GM23248 (cell line): Measurements from ENCODE around the gene SARS2. TPM values are rescaled to one million over a fixed set of nuclear protein-coding genes. Genes with fewer than 3 reads are reported as not detected.
"Not testable (repeated sequence)": the region's sequence is repeated elsewhere in the genome, so short reads cannot be mapped to it uniquely, and the experiment has no call there.

Experiments
- DNase-seq: peaks from one replicate; pipeline ENCODE4 v3.0.0-alpha.2; 2015
- H2AFZ ChIP-seq: fragments of 200-600 bp; sonication (generic); 2 replicates; pipeline ENCODE4 v1.6.1; 2016; ENCODE audit warnings: antibody characterized with exemption
- H3F3A ChIP-seq: fragments of 200-600 bp; sonication (generic); 2 replicates; pipeline ENCODE4 v1.6.1; 2016; ENCODE audit warnings: mild to moderate bottlenecking, antibody characterized with exemption, mixed run types; ENCODE audit not compliant: insufficient read depth
- H3K27ac ChIP-seq: fragments of 200-600 bp; sonication (generic); 2 replicates; pipeline ENCODE4 v1.5.1; 2016; ENCODE audit warnings: mild to moderate bottlenecking
- H3K27me3 ChIP-seq: fragments of 200-600 bp; sonication (generic); replicated peaks from 2 replicates; pipeline ENCODE4 v1.6.1; 2016; ENCODE audit warnings: mild to moderate bottlenecking; ENCODE audit not compliant: insufficient read depth
- H3K36me3 ChIP-seq: fragments of 200-600 bp; sonication (generic); 2 replicates; pipeline ENCODE4 v1.6.1; 2016; ENCODE audit warnings: low read depth, mild to moderate bottlenecking
- H3K4me1 ChIP-seq: fragments of 200-600 bp; sonication (generic); 2 replicates; pipeline ENCODE4 v1.6.1; 2016; ENCODE audit warnings: mild to moderate bottlenecking; ENCODE audit not compliant: insufficient read depth
- H3K4me2 ChIP-seq: fragments of 200-600 bp; sonication (generic); one replicate; pipeline ENCODE4 v1.6.1; 2016; ENCODE audit warnings: mild to moderate bottlenecking; ENCODE audit not compliant: unreplicated experiment
- H3K4me3 ChIP-seq: fragments of 200-600 bp; sonication (generic); 2 replicates; pipeline ENCODE4 v1.5.1; 2016; ENCODE audit warnings: mild to moderate bottlenecking
- H3K79me2 ChIP-seq: fragments of 200-600 bp; sonication (generic); 2 replicates; pipeline ENCODE4 v1.6.1; 2016; ENCODE audit warnings: mild to moderate bottlenecking; ENCODE audit not compliant: insufficient read depth
- H3K9ac ChIP-seq: fragments of 200-600 bp; sonication (generic); 2 replicates; pipeline ENCODE4 v1.6.1; 2016; ENCODE audit warnings: mild to moderate bottlenecking
- H3K9me2 ChIP-seq: fragments of 200-600 bp; sonication (generic); 2 replicates; pipeline ENCODE4 v1.6.1; 2016; ENCODE audit warnings: mixed run types, mild to moderate bottlenecking, moderate library complexity; ENCODE audit not compliant: insufficient read depth
- H3K9me3 ChIP-seq: fragments of 200-600 bp; sonication (generic); one replicate; pipeline ENCODE4 v1.6.1; 2017; ENCODE audit warnings: low read depth
- H4K20me1 ChIP-seq: fragments of 200-600 bp; sonication (generic); 2 replicates; pipeline ENCODE4 v1.6.0; 2016; ENCODE audit not compliant: insufficient read depth
- EZH2 ChIP-seq: fragments of 200-600 bp; sonication (generic); IDR thresholded peaks from 2 replicates; pipeline ENCODE4 v1.6.1; 2018; ENCODE audit warnings: antibody characterized with exemption, mild to moderate bottlenecking; ENCODE audit not compliant: insufficient read depth, poor library complexity, severe bottlenecking
- EZH2phosphoT487 ChIP-seq: fragments of 200-600 bp; sonication (generic); IDR thresholded peaks from 2 replicates; pipeline ENCODE4 v1.6.1; 2018; ENCODE audit warnings: antibody characterized with exemption, moderate library complexity, mild to moderate bottlenecking, low read depth; ENCODE audit not compliant: insufficient read depth
- WGBS, 2 experiments: methylation state at CpG; one replicate each; pipeline ENCODE4 v1.1.6; 2015 to 2017; ENCODE audit warnings: low lambda C conversion rate in 2 of 2, low coverage in 1 of 2; ENCODE audit errors: missing lambda C conversion rate in 2 of 2; 5-methylcytosine and 5-hydroxymethylcytosine counted together
- in situ Hi-C: fragments of 300-500 bp; cut with MboI; formaldehyde crosslinking; loops from 2 replicates; pipeline ENCODE4 v1.15.0; 2020
- polyA plus RNA-seq: library from polyadenylated mRNA; unstranded; fragments of >200 nt; fragmentation: Nextera tagmentation; extraction: Ambion mirVana; gene quantifications from 2 replicates; pipeline ENCODE4 v1.2.1, GENCODE V29; 2016
- total RNA-seq: library from RNA; depleted of rRNA; stranded (reverse); fragments of >200 nt; shearing (Covaris generic); gene quantifications from 2 replicates; pipeline ENCODE4 v1.2.3, GENCODE V29; 2014

The SARS2 gene
- total and polyA plus RNA-seq, 2 experiments from 2014 or later: 18.4 to 33.2 TPM

- Histone ChIP-seq H3K79me2 (peaks cover 50% of the 10 kb centered on the region), H3K36me3 (0 out of 2 replicates have a peak, but pooled peaks cover 7% of the 10 kb centered on the region), H3K4me1 (0 out of 2 replicates have a peak, but pooled peaks cover 5% of the 10 kb centered on the region), H3F3A (peaks cover 11% of the 10 kb centered on the region), H3K4me3 (no peak overlapping the region), H3K27ac (no peak overlapping the region), H3K4me2 (no peak overlapping the region), H4K20me1 (no peaks in the 10 kb centered on the region), H3K9me2 (no peaks in the 10 kb centered on the region), H3K9ac (no peak overlapping the region), H2AFZ (no peak overlapping the region), H3K9me3 (no peaks in the 10 kb centered on the region), H3K27me3 (no peaks in the 10 kb centered on the region)
- no peak for TF ChIP-seq EZH2
- TF ChIP-seq EZH2phosphoT487: no peak
- in situ Hi-C loops: no loop called here
- peak; percentile 53 for DNase-seq
- WGBS, 2 experiments: 66 to 73% methylated on average over 12 of the region's 12 CpGs
Observed at GRCh38 chr19:38970664-38971532, 40.3 kb upstream of the SARS2 start.

GRCh38 chr19:38966149-38966548 is 35.6 kb upstream of the SARS2 start:
- H3K27me3 ChIP-seq, H3K4me2 ChIP-seq, H3K4me3 ChIP-seq, H3K9ac ChIP-seq, DNase-seq, H4K20me1 ChIP-seq, H3K9me2 ChIP-seq, H3K27ac ChIP-seq, H3K4me1 ChIP-seq, H3F3A ChIP-seq, H3K36me3 ChIP-seq, H2AFZ ChIP-seq, H3K9me3 ChIP-seq, in situ Hi-C loops: not testable (repeated sequence)
- WGBS, 2 experiments: 89 to 93% methylated on average over 5 of the region's 5 CpGs
- peaks cover 24% of the 10 kb centered on the region for H3K79me2 ChIP-seq

DNA sequence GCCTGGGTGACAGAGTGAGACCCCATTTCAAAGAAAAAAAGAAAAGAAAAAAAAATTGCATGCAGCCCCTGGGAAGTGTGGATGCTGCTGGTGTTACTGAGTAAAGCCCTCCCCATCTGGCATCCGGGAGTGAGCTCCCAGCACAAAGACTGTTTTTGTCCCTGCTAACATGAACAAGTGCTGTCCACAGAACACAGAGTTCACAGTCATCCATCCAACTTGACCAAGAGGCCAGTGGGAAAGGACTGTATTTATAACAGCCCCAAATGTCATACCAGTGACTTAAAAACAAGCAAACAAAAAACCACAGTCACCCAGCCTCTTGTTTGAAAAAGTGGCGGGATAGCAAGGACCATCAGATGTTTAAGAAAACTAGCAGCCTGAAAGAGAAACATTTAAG is 34.2 kb upstream of the SARS2 start:
- H3K9me2 ChIP-seq: no peaks in the 10 kb centered on the region
- H3K79me2 ChIP-seq: peaks cover 10% of the 10 kb centered on the region; the same call in 1 of the 2 replicates
- no peaks in the 10 kb centered on the region for H3K27me3 ChIP-seq
- DNase-seq: no peak
- TF ChIP-seq EZH2phosphoT487: no peak
- no peak for TF ChIP-seq EZH2
- peaks cover 8% of the 10 kb centered on the region; the same call in 1 of the 2 replicates for H3F3A ChIP-seq
- WGBS, 2 experiments: 95 to 100% methylated on average over 2 of the region's 2 CpGs
- H3K9me3 ChIP-seq: no peaks in the 10 kb centered on the region
- H3K4me3 ChIP-seq: no peak overlapping the region
- H3K4me1 ChIP-seq: 0 out of 2 replicates have a peak, but pooled peaks cover 5% of the 10 kb centered on the region
- in situ Hi-C loops: no loop called here
- no peak overlapping the region for H3K4me2 ChIP-seq
- H3K9ac ChIP-seq: no peak overlapping the region
- H2AFZ ChIP-seq: no peak overlapping the region
- no peak overlapping the region for H3K27ac ChIP-seq
- 0 out of 2 replicates have a peak, but pooled peaks cover 7% of the 10 kb centered on the region for H3K36me3 ChIP-seq
- H4K20me1 ChIP-seq: no peaks in the 10 kb centered on the region

DNA sequence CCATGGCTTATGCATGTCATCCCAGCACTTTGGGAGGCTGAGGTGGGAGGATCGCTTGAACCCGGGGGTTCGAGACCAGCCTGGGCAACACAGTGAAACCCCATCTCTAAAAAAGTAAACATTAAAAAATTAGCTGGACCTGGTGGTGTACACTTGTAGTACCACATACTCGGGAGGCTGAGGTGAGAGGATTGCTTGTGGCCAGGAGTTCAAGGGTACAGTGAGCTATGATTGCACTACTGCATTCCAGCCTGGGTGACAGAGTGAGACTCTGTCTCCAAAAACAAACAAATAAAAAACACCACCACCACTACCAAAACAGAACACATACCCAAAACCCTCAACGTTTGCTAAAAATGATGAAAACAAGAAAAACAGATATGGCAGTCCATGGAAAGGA is 29.1 kb upstream of the SARS2 start:
- no peak overlapping the region for H3K4me3 ChIP-seq
- no peaks in the 10 kb centered on the region for H3K4me1 ChIP-seq
- peaks cover 8% of the 10 kb centered on the region; the same call in 1 of the 2 replicates for H3F3A ChIP-seq
- H3K9me2 ChIP-seq: no peaks in the 10 kb centered on the region
- WGBS, 2 experiments: 73 to 80% methylated on average over 5 of the region's 5 CpGs
- TF ChIP-seq EZH2phosphoT487 (no peak), EZH2 (no peak)
- no peaks in the 10 kb centered on the region for H3K79me2 ChIP-seq
- no peaks in the 10 kb centered on the region for H3K9me3 ChIP-seq
- in situ Hi-C loops: no loop called here
- H3K27me3 ChIP-seq: no peaks in the 10 kb centered on the region
- H3K9ac ChIP-seq: no peak overlapping the region
- H3K4me2 ChIP-seq: no peak overlapping the region
- H4K20me1 ChIP-seq: no peaks in the 10 kb centered on the region
- no peak overlapping the region for H3K27ac ChIP-seq
- H2AFZ ChIP-seq: no peak overlapping the region
- DNase-seq: no peak
- no peaks in the 10 kb centered on the region for H3K36me3 ChIP-seq
